Erythroblast (primary cell): ENCODE data around the gene EPB41L2.
A peak's percentile ranks its signal among the peaks of the same experiment; 100 is the strongest.

Source experiments
- DNase-seq, 2 experiments: peaks; one replicate each; lab custom pipeline; 2025; lab: John Stamatoyannopoulos, UW
- GATA1 ChIP-seq: IDR thresholded peaks from 2 replicates; pipeline ENCODE4 v1.6.1; 2011; ENCODE audit warnings: low read depth, mild to moderate bottlenecking, control low read depth, low read length, moderate library complexity
- POLR2A ChIP-seq: IDR thresholded peaks from 2 replicates; pipeline ENCODE4 v1.6.1; 2011; ENCODE audit warnings: mild to moderate bottlenecking, low read length

The EPB41L2 gene

DNA sequence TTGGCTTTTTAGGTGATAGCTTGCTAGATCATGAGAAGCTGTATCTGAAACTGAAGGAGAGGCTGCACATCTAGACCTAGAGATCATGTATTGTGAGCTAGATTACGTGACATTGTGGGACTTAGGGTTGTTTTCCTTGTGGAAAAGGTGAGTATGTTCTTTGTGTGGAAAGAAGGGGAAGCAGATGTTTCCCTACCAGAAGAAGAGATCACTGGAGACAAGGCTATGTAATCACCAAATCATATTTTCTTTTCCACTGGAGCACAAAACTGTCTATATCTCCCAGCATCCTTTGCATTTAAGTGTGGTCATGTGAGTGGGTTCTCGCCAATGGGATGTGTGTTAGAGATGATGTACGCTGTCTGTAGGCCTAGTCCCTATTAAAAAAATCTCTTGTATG lies 7.0 kb upstream of the EPB41L2 start:
- no peak for DNase-seq
- TF ChIP-seq GATA1, result no peak
- TF ChIP-seq POLR2A, result no peak

DNA sequence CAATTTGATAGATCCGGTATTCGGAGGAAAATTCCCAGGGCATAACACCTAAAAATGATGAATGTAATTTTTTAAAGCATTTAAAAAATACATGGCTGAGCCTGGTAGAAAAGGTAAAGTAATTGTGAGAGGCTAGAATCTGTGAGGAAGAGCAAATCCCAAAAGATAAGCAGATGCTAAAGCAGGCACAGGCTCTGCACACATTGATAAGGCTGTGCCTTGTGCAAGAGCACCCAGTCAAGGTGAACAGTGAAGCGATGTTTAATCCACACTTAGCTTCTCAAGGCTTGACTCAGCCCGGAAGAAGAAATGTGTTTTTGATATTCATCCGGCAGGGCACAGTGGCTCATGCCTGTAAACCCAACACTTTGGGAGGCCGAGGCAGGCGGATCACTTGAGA lies 5.1 kb upstream of the EPB41L2 start:
- TF ChIP-seq POLR2A, result no peak
- no peak for TF ChIP-seq GATA1
- peak; percentile 18 to 28 for DNase-seq

DNA sequence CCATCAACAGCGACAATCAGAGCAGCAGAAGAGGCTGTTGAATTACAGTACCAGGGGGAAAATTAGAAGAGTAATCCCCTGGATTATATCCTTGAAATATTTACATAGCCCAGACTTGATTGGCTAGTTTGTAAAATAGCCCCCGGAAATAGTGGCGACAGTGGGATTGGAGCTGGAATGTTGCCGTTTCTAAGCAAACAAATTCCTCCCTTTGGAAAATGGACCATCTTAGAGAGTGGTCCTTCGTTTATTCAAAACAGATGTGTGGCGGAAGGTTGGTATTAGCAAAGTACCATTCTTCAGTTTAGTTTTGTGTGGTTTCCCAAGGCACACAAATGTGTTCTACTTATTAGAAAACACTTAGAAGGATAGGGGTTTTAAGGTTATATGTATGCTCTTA lies 4.5 kb upstream of the EPB41L2 start:
- DNase-seq, result no peak
- TF ChIP-seq GATA1 (no peak), POLR2A (no peak)

DNA sequence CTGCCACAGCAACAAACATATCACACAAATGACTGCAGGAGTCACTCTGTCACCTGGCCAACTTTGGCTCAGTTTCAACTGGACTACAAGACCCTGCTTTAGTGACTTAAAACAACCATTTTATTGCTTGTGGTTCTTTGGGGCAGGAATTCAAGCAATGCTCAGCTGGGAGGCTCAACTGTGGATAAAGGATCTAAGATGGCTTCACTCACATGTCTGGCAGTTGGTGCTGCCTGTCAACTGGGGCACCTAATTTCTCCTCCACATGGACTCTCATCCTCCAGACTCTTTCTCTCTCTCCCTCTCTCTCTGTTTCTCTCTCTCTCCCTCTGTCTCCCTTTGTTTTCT lies 2.8 kb upstream of the EPB41L2 start:
- no peak for DNase-seq
- TF ChIP-seq POLR2A, result no peak

DNA sequence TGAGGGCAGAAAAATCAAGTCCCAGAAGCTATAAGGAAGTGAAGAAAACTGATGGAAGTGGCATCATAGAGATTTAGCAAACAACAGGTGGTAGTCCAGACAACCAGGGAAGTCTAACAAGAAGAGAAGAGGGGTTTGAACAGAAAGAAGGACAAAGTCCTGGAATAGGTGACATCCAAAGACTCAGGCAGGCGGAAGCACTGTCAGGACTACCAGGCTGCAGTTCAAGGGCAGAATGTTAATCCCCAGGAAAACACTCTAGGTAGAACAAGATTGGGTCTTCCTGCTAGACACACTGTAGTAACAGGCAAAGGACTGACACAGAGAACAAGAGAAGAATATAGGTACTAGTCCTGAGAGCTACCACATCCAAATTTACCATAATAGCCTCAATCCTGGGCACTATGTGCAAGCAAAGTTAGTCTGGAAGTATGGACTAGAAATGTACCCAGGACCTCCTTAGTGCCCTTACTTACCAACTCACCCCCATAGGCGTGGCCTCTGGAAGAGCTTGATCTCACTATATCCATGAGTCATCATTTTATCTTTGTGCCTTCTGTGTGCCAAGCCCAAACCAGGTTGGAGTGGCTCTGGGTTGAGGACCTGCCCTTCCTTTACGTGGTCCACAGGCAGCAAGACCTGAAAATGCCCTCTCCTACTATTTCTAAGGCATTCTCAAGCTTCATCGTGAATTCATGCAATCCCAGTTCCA lies 2.2 kb upstream of the EPB41L2 start:
- TF ChIP-seq GATA1 (no peak), POLR2A (no peak)
- peak; percentile 63 to 66 for DNase-seq

DNA sequence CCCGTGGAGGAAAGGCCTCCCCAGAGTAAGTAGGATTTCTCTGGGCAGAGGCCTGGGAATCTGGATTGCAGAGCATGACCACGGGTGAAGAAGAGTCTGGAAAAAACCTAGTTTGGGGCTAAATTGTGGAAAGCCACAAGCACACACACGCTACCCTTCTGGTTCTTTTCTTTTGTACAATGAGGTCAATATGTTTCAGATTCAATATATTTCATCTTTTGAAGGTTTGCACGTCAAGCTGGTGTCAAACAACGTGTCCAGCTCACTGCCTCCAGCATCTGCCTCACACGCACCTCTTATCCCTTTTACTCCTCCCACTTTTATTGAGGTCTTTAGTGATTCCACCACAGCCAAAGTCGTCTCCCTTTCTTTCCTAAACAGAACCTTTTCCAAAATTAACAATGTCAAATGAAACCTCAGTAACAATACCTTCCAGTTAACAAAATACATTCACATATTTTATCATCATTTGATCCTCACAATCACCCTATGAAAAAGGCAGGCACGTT lies 773 bp upstream of the EPB41L2 start:
- TF ChIP-seq POLR2A (no peak), GATA1 (no peak)
- peak in 1 of 2 experiments; percentile 19 for DNase-seq

DNA sequence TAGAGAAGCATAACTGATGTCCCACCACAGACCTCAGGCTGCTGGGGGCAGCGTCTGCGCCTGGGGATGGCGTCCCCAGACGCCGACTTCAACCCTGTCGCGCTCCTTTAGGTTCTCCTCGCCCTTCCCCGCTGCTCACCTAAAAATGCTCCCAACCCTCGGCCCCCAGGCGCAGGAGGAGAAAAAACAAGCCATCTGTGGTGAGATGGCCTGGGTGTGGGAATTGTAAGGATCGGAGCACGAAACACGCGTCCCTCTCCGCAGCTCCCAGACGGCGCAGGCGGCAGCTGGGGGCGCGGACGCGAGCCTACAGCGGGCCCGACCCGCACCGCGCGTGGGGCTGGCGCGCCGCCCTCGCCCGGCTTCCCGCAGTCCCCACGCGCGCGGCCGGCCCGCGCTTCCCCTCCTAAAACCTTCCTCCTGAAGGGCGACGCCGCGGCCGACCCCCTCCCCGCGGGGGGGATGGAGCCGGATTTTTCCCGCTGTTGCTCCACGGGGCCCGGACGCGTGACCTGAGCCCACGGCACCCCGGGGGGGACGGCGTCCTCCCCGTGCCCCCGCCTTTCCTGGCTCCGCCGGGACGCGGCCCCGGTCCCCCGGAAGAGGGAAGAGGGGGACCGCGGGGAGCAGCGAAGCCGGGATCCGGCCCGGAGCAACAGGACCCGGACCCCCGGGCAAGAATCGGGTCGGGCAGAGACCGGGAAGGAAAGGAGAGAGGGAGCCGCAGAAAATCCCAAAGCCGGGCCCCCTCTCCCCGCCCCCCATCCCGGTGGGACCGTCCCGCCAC lies 611 bp downstream of the EPB41L2 start:
- TF ChIP-seq POLR2A (no peak), GATA1 (no peak)
- peak; percentile 5 to 14 for DNase-seq

DNA sequence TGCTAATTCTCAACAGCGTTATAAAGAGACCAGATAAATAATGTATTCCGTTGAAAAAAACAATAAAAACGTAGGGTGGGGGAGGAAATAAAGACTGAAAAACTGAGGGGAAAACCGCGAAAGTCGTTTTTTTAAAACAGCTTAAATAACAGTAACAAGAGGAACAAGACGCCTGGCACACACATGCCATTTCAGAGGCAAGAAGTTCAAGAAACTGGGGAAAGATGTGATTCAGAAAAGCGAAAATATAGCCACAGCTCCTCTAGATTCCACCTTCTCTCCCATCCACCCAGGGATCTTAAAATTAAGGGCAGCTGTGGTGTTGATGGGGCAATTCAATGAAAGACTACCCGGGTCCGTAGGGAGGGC lies 1.3 kb downstream of the EPB41L2 start:
- TF ChIP-seq GATA1, result no peak
- TF ChIP-seq POLR2A, result no peak
- DNase-seq, result peak in 1 of 2 experiments; percentile 11

DNA sequence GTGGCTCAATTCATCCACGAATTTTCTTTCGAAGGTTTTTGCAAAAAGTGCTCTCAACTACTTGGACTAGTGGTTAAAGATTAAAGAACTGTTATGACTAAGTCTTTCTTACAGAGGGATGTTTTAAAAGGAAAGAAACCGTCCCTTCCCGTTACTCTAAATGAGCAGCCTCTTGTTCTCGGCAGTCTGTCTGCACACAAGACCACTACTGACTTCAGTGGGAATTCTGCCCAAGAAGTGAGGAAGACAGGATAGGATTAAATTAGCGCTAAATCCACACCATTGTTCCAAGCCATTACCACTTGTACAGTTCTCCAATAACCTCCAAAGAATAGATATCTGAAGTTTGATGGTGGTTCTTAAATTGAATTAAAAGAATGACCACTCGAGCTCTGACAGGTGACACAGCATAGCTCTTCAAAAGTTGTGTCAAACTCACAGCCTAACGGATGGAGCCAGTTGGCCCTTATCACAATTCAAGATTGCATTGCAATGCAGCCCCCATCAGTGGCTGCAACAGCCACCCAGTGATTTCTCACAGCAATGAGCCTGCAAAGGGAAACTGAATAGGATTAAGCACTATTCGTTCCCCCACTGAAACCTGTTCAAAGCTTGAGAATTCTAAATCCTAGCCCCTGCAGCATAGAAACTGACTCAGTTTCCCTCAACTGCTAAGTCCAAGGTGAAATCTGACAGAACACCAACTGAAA lies 1.8 kb downstream of the EPB41L2 start:
- TF ChIP-seq POLR2A, result no peak
- TF ChIP-seq GATA1, result no peak
- peak; percentile 1 to 12 for DNase-seq

DNA sequence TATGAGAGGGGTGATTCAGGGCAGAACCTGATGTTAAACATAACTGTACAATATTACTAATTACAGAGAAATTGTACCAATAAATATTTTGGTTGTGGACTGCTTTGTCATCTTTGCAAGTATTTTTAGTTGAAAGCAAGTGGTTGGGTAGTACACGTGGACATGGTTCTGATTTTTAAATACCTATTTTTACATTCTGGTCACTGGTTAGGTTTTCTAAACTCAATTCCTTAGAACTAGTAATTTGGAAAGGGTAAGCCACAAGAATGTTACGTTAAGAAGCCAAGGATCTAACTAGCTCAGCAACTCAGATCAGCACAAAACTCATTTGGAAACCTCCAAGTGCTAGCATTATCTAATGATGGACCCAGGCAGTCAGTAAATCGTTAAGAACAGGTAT lies 2.7 kb downstream of the EPB41L2 start:
- TF ChIP-seq GATA1 (no peak), POLR2A (no peak)
- no peak for DNase-seq

DNA sequence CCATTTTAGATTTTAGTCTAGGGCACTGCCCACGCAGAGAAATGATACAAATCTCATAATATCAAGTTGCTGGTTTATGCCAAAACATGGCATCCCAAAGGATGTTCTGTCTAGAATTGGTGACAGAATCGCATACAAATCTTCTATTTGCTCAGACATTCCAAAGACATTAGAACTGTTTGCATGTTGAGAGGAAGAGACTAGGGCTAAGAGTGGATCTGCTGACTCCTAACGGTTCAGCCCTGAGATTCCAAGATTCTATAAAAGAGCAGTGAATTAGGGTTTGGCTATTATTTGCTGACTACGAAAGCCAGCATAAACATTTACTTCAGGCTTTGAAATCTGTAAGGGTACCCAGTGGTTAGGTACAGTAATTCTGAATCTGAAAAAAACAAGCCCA lies 3.6 kb downstream of the EPB41L2 start:
- TF ChIP-seq POLR2A (no peak), GATA1 (no peak)
- DNase-seq, result no peak

DNA sequence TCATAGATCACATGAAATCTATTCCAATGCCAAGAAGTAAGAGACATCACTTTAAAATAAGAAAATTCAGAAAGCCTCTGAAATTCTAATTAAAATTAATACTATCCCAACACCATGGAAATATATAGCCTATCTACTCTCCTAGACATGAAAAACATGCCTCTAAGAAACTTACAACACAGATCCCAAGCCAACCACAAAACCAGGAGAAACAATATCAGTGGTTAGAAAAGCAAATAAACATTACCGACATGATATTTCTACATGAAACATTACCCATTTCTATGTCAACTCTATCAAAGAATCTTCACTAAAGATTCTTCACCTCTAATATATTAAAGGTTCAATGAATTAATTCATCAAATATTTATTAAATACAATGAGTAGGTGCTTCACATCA lies 4.8 kb downstream of the EPB41L2 start:
- TF ChIP-seq POLR2A (no peak), GATA1 (no peak)
- DNase-seq, result no peak

DNA sequence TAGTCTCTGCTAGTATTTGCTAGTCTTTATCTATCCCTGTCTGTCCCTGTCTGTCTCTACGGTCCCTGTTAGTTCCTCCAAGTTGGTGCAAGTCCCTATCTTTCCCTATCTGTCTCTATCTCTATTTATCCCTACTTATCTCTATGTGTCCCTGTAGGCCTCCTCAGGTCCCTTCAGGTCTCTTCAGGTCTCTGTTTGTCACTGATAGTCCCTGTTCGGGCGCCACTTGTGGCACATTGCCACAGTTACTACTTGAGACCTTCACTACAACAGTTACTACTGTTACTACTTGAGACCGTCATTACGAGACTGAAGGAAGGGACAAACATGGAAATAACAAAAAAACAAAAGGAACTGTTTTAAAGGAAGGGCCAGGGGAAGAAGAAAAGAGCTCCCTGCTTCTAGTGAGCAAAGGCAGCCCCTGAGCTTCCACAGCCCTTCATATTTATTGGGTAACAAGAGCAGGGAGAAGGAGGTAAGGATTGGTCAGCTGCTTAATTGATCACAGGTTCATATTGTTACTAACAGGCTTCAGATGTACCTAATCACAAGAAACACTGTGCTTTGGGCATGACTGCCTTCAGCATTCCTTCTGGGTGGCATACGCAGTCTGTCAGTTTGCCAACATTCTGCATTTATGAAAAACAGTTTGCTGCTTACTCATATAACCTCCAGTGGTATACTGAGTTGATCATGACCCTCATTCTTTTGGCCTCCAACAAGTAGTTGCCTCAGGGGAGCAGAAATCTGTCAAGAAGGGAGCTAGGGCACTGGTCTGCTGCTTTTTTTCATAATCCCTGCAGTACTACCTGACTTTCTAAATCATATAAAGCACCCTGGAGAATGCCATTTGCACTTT lies 8.4 kb downstream of the EPB41L2 start:
- TF ChIP-seq GATA1 (no peak), POLR2A (no peak)
- DNase-seq, result peak in 1 of 2 experiments; percentile 2
